Adipocyte (in vitro differentiated cells): ENCODE data around the gene LBH.
A peak's percentile ranks its signal among the peaks of the same experiment; 100 is the strongest.

Source experiments
- DNase-seq: peaks from one replicate; pipeline ENCODE4 v3.0.0-alpha.2; 2015; ENCODE audit warnings: low read depth
- H3K27me3 ChIP-seq: replicated peaks from 2 replicates; pipeline ENCODE4 v1.7.0; 2013; ENCODE audit warnings: mild to moderate bottlenecking, low read length, moderate library complexity; ENCODE audit not compliant: control insufficient read depth, insufficient read depth
- H3K36me3 ChIP-seq: 2 replicates; pipeline ENCODE4 v1.7.0; 2013; ENCODE audit warnings: low read length, mild to moderate bottlenecking, moderate library complexity; ENCODE audit not compliant: control insufficient read depth, insufficient read depth, severe bottlenecking
- H3K4me1 ChIP-seq: 2 replicates; pipeline ENCODE4 v1.7.0; 2013; ENCODE audit warnings: mild to moderate bottlenecking, low read length, moderate library complexity; ENCODE audit not compliant: control insufficient read depth, insufficient read depth
- H3K4me3 ChIP-seq: 2 replicates; pipeline ENCODE4 v1.7.0; 2013; ENCODE audit warnings: mild to moderate bottlenecking, low read length, moderate library complexity
- H3K9ac ChIP-seq: 2 replicates; pipeline ENCODE4 v1.7.0; 2013; ENCODE audit warnings: mild to moderate bottlenecking, low read length, moderate library complexity
- H3K9me3 ChIP-seq: 2 replicates; pipeline ENCODE4 v1.7.0; 2013; ENCODE audit warnings: mild to moderate bottlenecking, low read length, moderate library complexity; ENCODE audit not compliant: control insufficient read depth

LBH gene

GRCh38 chr2:30231212-30231995 is at the start of gene LBH:
LBH (plus strand) TSS chr2:30231534; CDS start chr2:30231739, 205 bp downstream.
- Histone ChIP-seq H3K9ac (peak within 1 kb of the TSS; percentile 92), H3K27me3 (no peaks in the 10 kb centered on the region), H3K9me3 (peaks cover 5% of the 10 kb centered on the region), H3K4me1 (peaks cover 18% of the 10 kb centered on the region), H3K36me3 (peaks cover 18% of the 10 kb centered on the region), H3K4me3 (peak within 1 kb of the TSS; percentile 84)
- DNase-seq = peak; percentile 95

GRCh38 chr2:30184035-30184434 is 47.3 kb upstream of the LBH start:
- Histone ChIP-seq H3K36me3 (no peaks in the 10 kb centered on the region), H3K9ac (no peak overlapping the region), H3K27me3 (peaks cover 6% of the 10 kb centered on the region), H3K4me1 (peaks cover 21% of the 10 kb centered on the region), H3K4me3 (no peak overlapping the region), H3K9me3 (no peaks in the 10 kb centered on the region)
- DNase-seq = no peak

GRCh38 chr2:30185178-30185577 is 46.2 kb upstream of the LBH start:
- no peak overlapping the region for H3K9ac ChIP-seq
- H3K4me1 ChIP-seq = peaks cover 9% of the 10 kb centered on the region
- DNase-seq = peak; percentile 95
- no peak overlapping the region for H3K4me3 ChIP-seq
- H3K9me3 ChIP-seq = no peaks in the 10 kb centered on the region
- no peaks in the 10 kb centered on the region for H3K36me3 ChIP-seq
- peaks cover 6% of the 10 kb centered on the region for H3K27me3 ChIP-seq

- DNase-seq = no peak
- Histone ChIP-seq H3K9me3 (no peaks in the 10 kb centered on the region), H3K36me3 (no peaks in the 10 kb centered on the region), H3K27me3 (peaks cover 13% of the 10 kb centered on the region), H3K4me1 (peaks cover 8% of the 10 kb centered on the region), H3K9ac (no peak overlapping the region), H3K4me3 (no peak overlapping the region)
Observed at GRCh38 chr2:30188292-30188691, 43.0 kb upstream of the LBH start.

GRCh38 chr2:30190637-30191036 is 40.7 kb upstream of the LBH start:
- no peak overlapping the region for H3K9ac ChIP-seq
- peaks cover 28% of the 10 kb centered on the region for H3K27me3 ChIP-seq
- peaks cover 2% of the 10 kb centered on the region for H3K4me1 ChIP-seq
- H3K4me3 ChIP-seq = no peak overlapping the region
- DNase-seq = no peak
- no peaks in the 10 kb centered on the region for H3K36me3 ChIP-seq
- H3K9me3 ChIP-seq = no peaks in the 10 kb centered on the region

GRCh38 chr2:30191107-30191506 is 40.2 kb upstream of the LBH start:
- no peaks in the 10 kb centered on the region for H3K9me3 ChIP-seq
- no peaks in the 10 kb centered on the region for H3K4me1 ChIP-seq
- no peak for DNase-seq
- H3K9ac ChIP-seq = no peak overlapping the region
- no peaks in the 10 kb centered on the region for H3K36me3 ChIP-seq
- H3K4me3 ChIP-seq = no peak overlapping the region
- peaks cover 28% of the 10 kb centered on the region for H3K27me3 ChIP-seq

- H3K36me3 ChIP-seq = no peaks in the 10 kb centered on the region
- no peaks in the 10 kb centered on the region for H3K9me3 ChIP-seq
- H3K4me3 ChIP-seq = no peak overlapping the region
- no peak overlapping the region for H3K9ac ChIP-seq
- peaks cover 22% of the 10 kb centered on the region for H3K27me3 ChIP-seq
- H3K4me1 ChIP-seq = no peaks in the 10 kb centered on the region
- DNase-seq = no peak
Observed at GRCh38 chr2:30191819-30192271, 39.5 kb upstream of the LBH start.

- DNase-seq = peak; percentile 15
- H3K9me3 ChIP-seq = no peaks in the 10 kb centered on the region
- no peaks in the 10 kb centered on the region for H3K4me1 ChIP-seq
Observed at GRCh38 chr2:30192314-30192713, 39.0 kb upstream of the LBH start.

GRCh38 chr2:30193104-30193681 is 38.1 kb upstream of the LBH start:
- Histone ChIP-seq H3K9me3 (no peaks in the 10 kb centered on the region), H3K4me3 (no peak overlapping the region), H3K36me3 (no peaks in the 10 kb centered on the region), H3K4me1 (no peaks in the 10 kb centered on the region), H3K27me3 (peaks cover 22% of the 10 kb centered on the region), H3K9ac (no peak overlapping the region)
- DNase-seq = no peak

More at GRCh38 chr2:30192314-30192713, 39.0 kb upstream of the LBH start:
- no peaks in the 10 kb centered on the region for H3K36me3 ChIP-seq
- no peak overlapping the region for H3K4me3 ChIP-seq
- no peak overlapping the region for H3K9ac ChIP-seq
- peaks cover 22% of the 10 kb centered on the region for H3K27me3 ChIP-seq

GRCh38 chr2:30194421-30194820 is 36.9 kb upstream of the LBH start:
- DNase-seq = no peak
- H3K9me3 ChIP-seq = no peaks in the 10 kb centered on the region
- no peaks in the 10 kb centered on the region for H3K36me3 ChIP-seq
- peaks cover 6% of the 10 kb centered on the region for H3K4me1 ChIP-seq
- no peak overlapping the region for H3K9ac ChIP-seq
- no peak overlapping the region for H3K4me3 ChIP-seq
- H3K27me3 ChIP-seq = peaks cover 22% of the 10 kb centered on the region

GRCh38 chr2:30195016-30195415 is 36.3 kb upstream of the LBH start:
- peaks cover 6% of the 10 kb centered on the region for H3K4me1 ChIP-seq
- no peak overlapping the region for H3K9ac ChIP-seq
- no peaks in the 10 kb centered on the region for H3K9me3 ChIP-seq
- no peak overlapping the region for H3K4me3 ChIP-seq
- no peaks in the 10 kb centered on the region for H3K36me3 ChIP-seq
- no peak for DNase-seq
- H3K27me3 ChIP-seq = peaks cover 22% of the 10 kb centered on the region
